GM18858 (cell line): ENCODE data around the gene TSPEAR.
"Not testable (repeated sequence)": the region's sequence is repeated elsewhere in the genome, so short reads cannot be mapped to it uniquely, and the experiment has no call there.

Experiments used
- ATAC-seq: cut with Tn5 transposase; IDR thresholded peaks from one replicate; pipeline ENCODE4 v1.9.1; 2021; ENCODE audit not compliant: unreplicated experiment

TSPEAR gene

GRCh38 chr21:44555200-44555875 is 156.0 kb downstream of the TSPEAR start:
- no peak for ATAC-seq

- ATAC-seq, result no peak
Measured at GRCh38 chr21:44552681-44553080, 158.7 kb downstream of the TSPEAR start.

GRCh38 chr21:44552136-44552535 is 159.2 kb downstream of the TSPEAR start:
- ATAC-seq, result no peak

- no peak for ATAC-seq
Measured at GRCh38 chr21:44551340-44551961, 159.9 kb downstream of the TSPEAR start, which contains the start of gene KRTAP10-2. TSS of gene KRTAP10-2 (minus strand) at chr21:44551505. CDS start at chr21:44551458, 47 bp downstream.

GRCh38 chr21:44550807-44551206 is 160.6 kb downstream of the TSPEAR start:
- no peak for ATAC-seq

- ATAC-seq, result not testable (repeated sequence)
Measured at GRCh38 chr21:44550285-44550684, 161.1 kb downstream of the TSPEAR start.

GRCh38 chr21:44549525-44550211 is 161.7 kb downstream of the TSPEAR start:
- no peak for ATAC-seq

GRCh38 chr21:44548922-44549321 is 162.4 kb downstream of the TSPEAR start:
- ATAC-seq, result no peak

- no peak for ATAC-seq
Measured at GRCh38 chr21:44548381-44548780, 163.0 kb downstream of the TSPEAR start.

- ATAC-seq, result no peak
Measured at GRCh38 chr21:44547656-44548331, 163.6 kb downstream of the TSPEAR start.

GRCh38 chr21:44544566-44544965 is 166.8 kb downstream of the TSPEAR start:
- ATAC-seq, result no peak

GRCh38 chr21:44542716-44543115 is 168.7 kb downstream of the TSPEAR start:
- no peak for ATAC-seq

GRCh38 chr21:44540741-44541288 is 170.6 kb downstream of the TSPEAR start:
- ATAC-seq, result no peak

GRCh38 chr21:44539991-44540666 is 171.2 kb downstream of the TSPEAR start, which contains the start of gene KRTAP10-1:
TSS of gene KRTAP10-1 (minus strand) at chr21:44540195. CDS start at chr21:44540150, 45 bp downstream.
- ATAC-seq, result no peak

GRCh38 chr21:44539046-44539445 is 172.3 kb downstream of the TSPEAR start:
- ATAC-seq, result no peak

GRCh38 chr21:44537930-44538911 is 173.2 kb downstream of the TSPEAR start:
- ATAC-seq, result no peak

- no peak for ATAC-seq
Measured at GRCh38 chr21:44535963-44536362, 175.4 kb downstream of the TSPEAR start.

GRCh38 chr21:44534688-44535087 is 176.7 kb downstream of the TSPEAR start:
- no peak for ATAC-seq

- ATAC-seq, result no peak
Measured at GRCh38 chr21:44533891-44534627, 177.3 kb downstream of the TSPEAR start.
